ENCODE data around the gene NKX6-2. TPM values are rescaled to one million over a fixed set of nuclear protein-coding genes. Genes with fewer than 3 reads are reported as not detected.
"Not testable (repeated sequence)": the region's sequence is repeated elsewhere in the genome, so short reads cannot be mapped to it uniquely, and the experiment has no call there.

NKX6-2 gene
- total RNA-seq, 2 experiments from 2014 or later, result not detected

GRCh38 chr10:132802694-132803320, 16.9 kb upstream of the NKX6-2 start:
- intact Hi-C loops (cut with DNase I, micrococcal nuclease), result no loop called here
- Mint-ChIP-seq H3K4me1 (no peaks in the 10 kb centered on the region), H3K9me3 (ENCODE audit: low read depth) (no peaks in the 10 kb centered on the region), H3K27me3 (no peaks in the 10 kb centered on the region), H3K36me3 (ENCODE audit: low read depth) (no peaks in the 10 kb centered on the region), H3K4me3 (no peak overlapping the region), H3K27ac (no peak overlapping the region)
- no peak for ATAC-seq
- DNase-seq, result no peak
- ChIA-PET POLR2A (no interaction called here), CTCF (no interaction called here)

GRCh38 chr10:132802048-132802447, 16.1 kb upstream of the NKX6-2 start:
- Mint-ChIP-seq H3K4me3 (no peak overlapping the region), H3K27me3 (no peaks in the 10 kb centered on the region), H3K4me1 (no peaks in the 10 kb centered on the region), H3K9me3 (ENCODE audit: low read depth) (no peaks in the 10 kb centered on the region), H3K36me3 (ENCODE audit: low read depth) (no peaks in the 10 kb centered on the region), H3K27ac (no peak overlapping the region)
- DNase-seq (no peak), ATAC-seq (no peak)
- POLR2A ChIA-PET, result no interaction called here
- intact Hi-C loops (cut with DNase I, micrococcal nuclease), result no loop called here
- CTCF ChIA-PET, result interaction anchor here (0.9 kb wide), 1 partner anchor 34 kb away, joined by 3 read pairs; no protein-coding TSS in a partner anchor

- no peaks in the 10 kb centered on the region for H3K9me3 Mint-ChIP-seq (ENCODE audit: low read depth)
- CTCF ChIA-PET, result no interaction called here
- POLR2A ChIA-PET, result no interaction called here
Observed at GRCh38 chr10:132799865-132800264, 13.9 kb upstream of the NKX6-2 start.

GRCh38 chr10:132798876-132799275, 12.9 kb upstream of the NKX6-2 start:
- intact Hi-C loops (cut with DNase I, micrococcal nuclease), result no loop called here
- ChIA-PET CTCF (interaction anchor here (0.5 kb wide), 1 partner anchor 24 kb away, joined by 3 read pairs; no protein-coding TSS in a partner anchor), POLR2A (no interaction called here)

More at GRCh38 chr10:132799865-132800264, 13.9 kb upstream of the NKX6-2 start:
- H3K36me3 Mint-ChIP-seq (ENCODE audit: low read depth), result no peaks in the 10 kb centered on the region
- intact Hi-C loops (cut with DNase I, micrococcal nuclease), result no loop called here
- no peak overlapping the region for H3K4me3 Mint-ChIP-seq
- H3K27ac Mint-ChIP-seq, result no peak overlapping the region
- no peaks in the 10 kb centered on the region for H3K27me3 Mint-ChIP-seq
- ATAC-seq, result no peak
- H3K4me1 Mint-ChIP-seq, result no peaks in the 10 kb centered on the region
- no peak for DNase-seq

GRCh38 chr10:132798403-132798802, 12.5 kb upstream of the NKX6-2 start:
- ATAC-seq (no peak), DNase-seq (no peak)
- no peak overlapping the region for H3K27ac Mint-ChIP-seq
- CTCF ChIA-PET, result interaction anchor here (0.5 kb wide), 1 partner anchor 24 kb away, joined by 3 read pairs; no protein-coding TSS in a partner anchor
- no peaks in the 10 kb centered on the region for H3K36me3 Mint-ChIP-seq (ENCODE audit: low read depth)
- H3K9me3 Mint-ChIP-seq (ENCODE audit: low read depth), result no peaks in the 10 kb centered on the region
- H3K4me3 Mint-ChIP-seq, result no peak overlapping the region
- POLR2A ChIA-PET, result no interaction called here
- no peaks in the 10 kb centered on the region for H3K27me3 Mint-ChIP-seq
- intact Hi-C loops (cut with DNase I, micrococcal nuclease), result no loop called here
- no peaks in the 10 kb centered on the region for H3K4me1 Mint-ChIP-seq

More at GRCh38 chr10:132798876-132799275, 12.9 kb upstream of the NKX6-2 start:
- Mint-ChIP-seq H3K4me1 (no peaks in the 10 kb centered on the region), H3K27ac (no peak overlapping the region), H3K4me3 (no peak overlapping the region), H3K27me3 (no peaks in the 10 kb centered on the region), H3K36me3 (ENCODE audit: low read depth) (no peaks in the 10 kb centered on the region), H3K9me3 (ENCODE audit: low read depth) (no peaks in the 10 kb centered on the region)
- DNase-seq, result no peak
- no peak for ATAC-seq

- DNase-seq; H3K27me3 Mint-ChIP-seq; H3K4me1 Mint-ChIP-seq; H3K4me3 Mint-ChIP-seq; H3K9me3 Mint-ChIP-seq (ENCODE audit: low read depth); ATAC-seq; CTCF ChIA-PET; POLR2A ChIA-PET; H3K36me3 Mint-ChIP-seq (ENCODE audit: low read depth); intact Hi-C loops (cut with DNase I, micrococcal nuclease); H3K27ac Mint-ChIP-seq: not testable (repeated sequence)
Observed at GRCh38 chr10:132797986-132798385, 12.0 kb upstream of the NKX6-2 start.

GRCh38 chr10:132796846-132797245, 10.9 kb upstream of the NKX6-2 start:
- Mint-ChIP-seq H3K4me1 (no peaks in the 10 kb centered on the region), H3K27me3 (no peaks in the 10 kb centered on the region), H3K36me3 (ENCODE audit: low read depth) (no peaks in the 10 kb centered on the region), H3K4me3 (no peak overlapping the region), H3K27ac (no peak overlapping the region), H3K9me3 (ENCODE audit: low read depth) (no peaks in the 10 kb centered on the region)
- no peak for ATAC-seq
- POLR2A ChIA-PET, result no interaction called here
- CTCF ChIA-PET, result no interaction called here
- DNase-seq, result no peak
- intact Hi-C loops (cut with DNase I, micrococcal nuclease), result no loop called here

- Mint-ChIP-seq H3K4me1 (no peaks in the 10 kb centered on the region), H3K4me3 (no peak overlapping the region), H3K9me3 (ENCODE audit: low read depth) (no peaks in the 10 kb centered on the region), H3K27ac (no peak overlapping the region), H3K36me3 (ENCODE audit: low read depth) (no peaks in the 10 kb centered on the region), H3K27me3 (peaks cover 8% of the 10 kb centered on the region)
- POLR2A ChIA-PET, result no interaction called here
- DNase-seq (no peak), ATAC-seq (no peak)
- intact Hi-C loops (cut with DNase I, micrococcal nuclease), result loop anchor here in 1 of 2 experiments (1.0 kb wide), 1 partner anchor 140 kb away; no protein-coding TSS in a partner anchor
- CTCF ChIA-PET, result no interaction called here
Observed at GRCh38 chr10:132793871-132794849, 8.2 kb upstream of the NKX6-2 start.

GRCh38 chr10:132793213-132793612, 7.3 kb upstream of the NKX6-2 start:
- POLR2A ChIA-PET, result no interaction called here
- H3K27me3 Mint-ChIP-seq, result peaks cover 11% of the 10 kb centered on the region
- H3K4me3 Mint-ChIP-seq, result no peak overlapping the region
- H3K4me1 Mint-ChIP-seq, result no peaks in the 10 kb centered on the region
- ATAC-seq (no peak), DNase-seq (no peak)
- intact Hi-C loops (cut with DNase I, micrococcal nuclease), result no loop called here
- no peaks in the 10 kb centered on the region for H3K36me3 Mint-ChIP-seq (ENCODE audit: low read depth)
- no peak overlapping the region for H3K27ac Mint-ChIP-seq
- H3K9me3 Mint-ChIP-seq (ENCODE audit: low read depth), result no peaks in the 10 kb centered on the region
- CTCF ChIA-PET, result no interaction called here

- POLR2A ChIA-PET, result no interaction called here
- intact Hi-C loops (cut with DNase I, micrococcal nuclease), result no loop called here
Observed at GRCh38 chr10:132792796-132793195, 6.8 kb upstream of the NKX6-2 start.

GRCh38 chr10:132792099-132792498, 6.2 kb upstream of the NKX6-2 start:
- H3K27ac Mint-ChIP-seq; CTCF ChIA-PET; H3K9me3 Mint-ChIP-seq (ENCODE audit: low read depth); ATAC-seq; H3K4me3 Mint-ChIP-seq; H3K4me1 Mint-ChIP-seq; H3K36me3 Mint-ChIP-seq (ENCODE audit: low read depth); intact Hi-C loops (cut with DNase I, micrococcal nuclease); POLR2A ChIA-PET; DNase-seq: not testable (repeated sequence)
- peaks cover 11% of the 10 kb centered on the region for H3K27me3 Mint-ChIP-seq

More at GRCh38 chr10:132792796-132793195, 6.8 kb upstream of the NKX6-2 start:
- peaks cover 11% of the 10 kb centered on the region for H3K27me3 Mint-ChIP-seq
- CTCF ChIA-PET, result no interaction called here
- H3K4me3 Mint-ChIP-seq, result no peak overlapping the region
- DNase-seq (no peak), ATAC-seq (no peak)
- no peaks in the 10 kb centered on the region for H3K36me3 Mint-ChIP-seq (ENCODE audit: low read depth)
- H3K9me3 Mint-ChIP-seq (ENCODE audit: low read depth), result no peaks in the 10 kb centered on the region
- H3K27ac Mint-ChIP-seq, result no peak overlapping the region
- no peaks in the 10 kb centered on the region for H3K4me1 Mint-ChIP-seq

Measured in activated CD4-positive, alpha-beta T cell treated with anti-CD3 and anti-CD28 coated beads for 36 hours (primary cell).